SKM-1 treated with dmso at 0.1 percent for 144 hours (cell line): ENCODE results near the gene RACGAP1.
A peak's percentile ranks its signal among the peaks of the same experiment; 100 is the strongest.

Experiments used
- DNase-seq: peaks from one replicate; lab custom pipeline; 2025; ENCODE audit not compliant: unreplicated experiment; lab: John Stamatoyannopoulos, UW

The RACGAP1 gene

GRCh38 chr12:49945394-49946080 is 79.8 kb downstream of the RACGAP1 start:
- DNase-seq, result peak; percentile 27

- DNase-seq, result no peak
These were observed 80.6 kb downstream of the RACGAP1 start for GRCh38 chr12:49944718-49945117.

GRCh38 chr12:49944046-49944445 is 81.2 kb downstream of the RACGAP1 start:
- DNase-seq, result no peak

- no peak for DNase-seq
These were observed 81.7 kb downstream of the RACGAP1 start for GRCh38 chr12:49943625-49943960.

- no peak for DNase-seq
These were observed 82.2 kb downstream of the RACGAP1 start for GRCh38 chr12:49942921-49943624.

GRCh38 chr12:49942512-49942893 is 82.8 kb downstream of the RACGAP1 start:
- DNase-seq, result no peak

- DNase-seq, result no peak
These were observed 83.5 kb downstream of the RACGAP1 start for GRCh38 chr12:49941556-49942511.

GRCh38 chr12:49939707-49940106 is 85.6 kb downstream of the RACGAP1 start:
- no peak for DNase-seq

- DNase-seq, result no peak
These were observed 86.0 kb downstream of the RACGAP1 start for GRCh38 chr12:49939307-49939706.
